Neural cell (in vitro differentiated cells): ENCODE data around the gene HSD3B7. TPM values are rescaled to one million over a fixed set of nuclear protein-coding genes. Genes with fewer than 3 reads are reported as not detected.
A peak's percentile ranks its signal among the peaks of the same experiment; 100 is the strongest.

Experiments
- H2AFZ ChIP-seq: fragments of 200-600, 300-800 bp; sonication (generic), shearing (Covaris generic); 2 replicates; pipeline ENCODE4 v1.6.0; 2014; ENCODE audit warnings: low read depth, mild to moderate bottlenecking, antibody characterized with exemption, low read length, moderate library complexity
- H3F3A ChIP-seq: fragments of 200-600 bp; shearing (Covaris generic); 2 replicates; pipeline ENCODE4 v1.6.1; 2016; ENCODE audit warnings: mild to moderate bottlenecking, moderate library complexity, mixed read lengths, antibody characterized with exemption, low read length; ENCODE audit not compliant: insufficient read depth, poor library complexity, severe bottlenecking
- H3K27ac ChIP-seq: fragments of 200-600, 300-800 bp; sonication (generic), shearing (Covaris generic); 2 replicates; pipeline ENCODE4 v1.5.1; 2014; ENCODE audit warnings: mild to moderate bottlenecking, low read length, moderate library complexity
- H3K27me3 ChIP-seq: fragments of 300-800, 200-600 bp; sonication (generic), shearing (Covaris generic); 2 replicates; pipeline ENCODE4 v1.6.0; 2014; ENCODE audit warnings: mild to moderate bottlenecking, low read depth, low read length, moderate library complexity; ENCODE audit not compliant: insufficient read depth
- H3K36me3 ChIP-seq: fragments of 300-800, 200-600 bp; sonication (generic), shearing (Covaris generic); 2 replicates; pipeline ENCODE4 v1.5.1; 2014; ENCODE audit warnings: mild to moderate bottlenecking, antibody characterized with exemption, low read length, moderate library complexity; ENCODE audit not compliant: insufficient read depth
- H3K4me2 ChIP-seq: fragments of 300-800, 200-600 bp; sonication (generic), shearing (Covaris generic); 2 replicates; pipeline ENCODE4 v1.6.0; 2014; ENCODE audit warnings: mild to moderate bottlenecking, low read length
- H3K4me3 ChIP-seq: fragments of 300-800, 200-600 bp; sonication (generic), shearing (Covaris generic); 2 replicates; pipeline ENCODE4 v1.5.1; 2014; ENCODE audit warnings: mild to moderate bottlenecking, low read length, moderate library complexity
- H3K79me2 ChIP-seq: fragments of 200-600 bp; shearing (Covaris generic); replicated peaks from 2 replicates; pipeline ENCODE4 v1.6.0; 2014; ENCODE audit warnings: mild to moderate bottlenecking, low read length, moderate library complexity; ENCODE audit not compliant: insufficient read depth
- H3K9ac ChIP-seq: fragments of 300-800, 200-600 bp; sonication (generic), shearing (Covaris generic); 2 replicates; pipeline ENCODE4 v1.6.1; 2016; ENCODE audit warnings: mild to moderate bottlenecking, low read length, mixed read lengths
- H3K9me2 ChIP-seq: fragments of 200-600 bp; shearing (Covaris generic); 2 replicates; pipeline ENCODE4 v1.6.1; 2016; ENCODE audit warnings: mild to moderate bottlenecking, low read length, mixed read lengths; ENCODE audit not compliant: insufficient read depth
- H3K9me3 ChIP-seq: fragments of 200-600, 300-800 bp; sonication (generic), shearing (Covaris generic); 2 replicates; pipeline ENCODE4 v1.6.1; 2016; ENCODE audit warnings: mild to moderate bottlenecking, mixed run types, low read length, moderate library complexity, mixed read lengths
- H4K20me1 ChIP-seq: fragments of 200-600 bp; shearing (Covaris generic); 2 replicates; pipeline ENCODE4 v1.6.1; 2016; ENCODE audit warnings: mild to moderate bottlenecking, mixed run types; ENCODE audit not compliant: insufficient read depth
- CTCF ChIP-seq: fragments of 450-650 bp; IDR thresholded peaks from 2 replicates; pipeline ENCODE4 v1.5.1; 2014; ENCODE audit warnings: antibody characterized with exemption, mild to moderate bottlenecking, moderate library complexity; ENCODE audit not compliant: poor library complexity, severe bottlenecking
- EP300 ChIP-seq: fragments of 450-650 bp; conservative IDR thresholded peaks from 2 replicates; pipeline ENCODE4 v1.6.1; 2014; ENCODE audit warnings: antibody characterized with exemption, mild to moderate bottlenecking, moderate library complexity; ENCODE audit not compliant: poor library complexity, severe bottlenecking
- EZH2 ChIP-seq: fragments of 200-600, 300-800 bp; shearing (Covaris generic), sonication (generic); IDR thresholded peaks from 2 replicates; pipeline ENCODE4 v1.6.1; 2014; ENCODE audit warnings: antibody characterized with exemption, low read length, borderline replicate concordance, mild to moderate bottlenecking; ENCODE audit not compliant: insufficient read depth, poor library complexity, severe bottlenecking
- MXI1 ChIP-seq: fragments of 450-650 bp; conservative IDR thresholded peaks from 2 replicates; pipeline ENCODE4 v1.6.1; 2014; ENCODE audit warnings: antibody characterized with exemption, mild to moderate bottlenecking; ENCODE audit not compliant: poor library complexity, severe bottlenecking
- POLR2AphosphoS5 ChIP-seq: IDR thresholded peaks from 2 replicates; pipeline ENCODE4 v1.6.1; 2012
- RAD21 ChIP-seq: fragments of 450-650 bp; conservative IDR thresholded peaks from 2 replicates; pipeline ENCODE4 v1.6.1; 2014; ENCODE audit warnings: antibody characterized with exemption, mild to moderate bottlenecking, moderate library complexity
- REST ChIP-seq: IDR thresholded peaks from 2 replicates; pipeline ENCODE4 v1.6.1; 2012; ENCODE audit warnings: borderline replicate concordance
- SMC3 ChIP-seq: fragments of 450-650 bp; conservative IDR thresholded peaks from 2 replicates; pipeline ENCODE4 v1.6.1; 2014; ENCODE audit warnings: antibody characterized with exemption, mild to moderate bottlenecking, moderate library complexity; ENCODE audit not compliant: poor library complexity
- TAF1 ChIP-seq: IDR thresholded peaks from 2 replicates; pipeline ENCODE4 v1.6.1; 2012; ENCODE audit warnings: low read depth
- polyA plus RNA-seq: library from polyadenylated mRNA; depleted of rRNA; stranded (reverse); fragments of >200 nt; gene quantifications from 2 replicates; pipeline ENCODE4 v1.2.3, GENCODE V29; 2014

The HSD3B7 gene
- polyA plus RNA-seq, 1 donor from 2014 or later, result 3.4 TPM

GRCh38 chr16:30953511-30954124 is 31.4 kb upstream of the HSD3B7 start:
- Histone ChIP-seq H3K27ac (no peak overlapping the region), H3K4me2 (no peak overlapping the region), H3F3A (peaks cover 5% of the 10 kb centered on the region), H4K20me1 (no peaks in the 10 kb centered on the region), H3K27me3 (no peaks in the 10 kb centered on the region), H3K9me2 (no peaks in the 10 kb centered on the region), H3K9ac (no peak overlapping the region), H3K36me3 (no peaks in the 10 kb centered on the region), H3K4me3 (no peak overlapping the region), H3K9me3 (no peaks in the 10 kb centered on the region), H3K79me2 (peaks cover 4% of the 10 kb centered on the region), H2AFZ (no peak overlapping the region)
- TF ChIP-seq REST (no peak), CTCF (peak; percentile 85), SMC3 (peak; percentile 76), RAD21 (peak; percentile 71)

GRCh38 chr16:30954993-30955392 is 30.0 kb upstream of the HSD3B7 start:
- Histone ChIP-seq H3K4me2 (no peak overlapping the region), H3K9me2 (no peaks in the 10 kb centered on the region), H3K36me3 (no peaks in the 10 kb centered on the region), H3F3A (peaks cover 5% of the 10 kb centered on the region), H3K27ac (no peak overlapping the region), H2AFZ (no peak overlapping the region), H3K9ac (no peak overlapping the region), H3K79me2 (peaks cover 8% of the 10 kb centered on the region), H3K4me3 (no peak overlapping the region), H4K20me1 (no peaks in the 10 kb centered on the region), H3K27me3 (no peaks in the 10 kb centered on the region), H3K9me3 (no peaks in the 10 kb centered on the region)
- no peak for TF ChIP-seq POLR2AphosphoS5
- no peak for TF ChIP-seq CTCF
- no peak for TF ChIP-seq MXI1
- TF ChIP-seq TAF1, result no peak
- TF ChIP-seq SMC3, result no peak
- TF ChIP-seq RAD21, result no peak
- no peak for TF ChIP-seq REST
- TF ChIP-seq EP300, result no peak
- TF ChIP-seq EZH2, result no peak
